ENCODE results near the gene FBXO44.

FBXO44 gene

GRCh38 chr1:11646317-11646716 is 8.4 kb upstream of the FBXO44 start:
- DNase-seq: no peak
- TF ChIP-seq GATA1 (IDR thresholded peaks at IDR 0.05; ENCODE audit: low read depth, low read length) (no peak), POLR2A (IDR thresholded peaks at IDR 0.05; ENCODE audit: low read length) (no peak)

DNA sequence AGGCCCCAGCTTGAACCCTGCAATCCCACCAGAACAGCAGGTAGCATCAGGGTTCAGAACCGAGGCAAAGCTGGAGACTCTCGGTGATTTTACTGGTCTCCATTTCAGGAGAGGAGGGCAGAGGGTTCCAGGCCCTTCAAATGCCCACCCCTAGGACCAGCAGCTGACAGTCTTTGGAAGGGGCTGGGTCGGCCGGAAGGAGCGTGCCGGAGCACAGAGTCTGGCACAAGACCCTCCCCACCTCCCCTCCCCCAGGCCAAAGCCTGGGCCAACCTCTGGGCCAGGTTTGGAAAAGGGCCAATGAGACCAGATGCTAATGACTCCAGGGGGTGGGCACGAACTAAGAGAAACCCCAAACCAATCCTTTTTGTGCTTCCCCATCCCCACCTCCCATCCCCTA is 7.3 kb upstream of the FBXO44 start:
- TF ChIP-seq POLR2A (IDR thresholded peaks at IDR 0.05; ENCODE audit: low read length) (no peak), GATA1 (IDR thresholded peaks at IDR 0.05; ENCODE audit: low read depth, low read length) (no peak)
- DNase-seq: no peak

GRCh38 chr1:11648039-11648438 is 6.6 kb upstream of the FBXO44 start:
- DNase-seq: no peak
- TF ChIP-seq POLR2A (IDR thresholded peaks at IDR 0.05; ENCODE audit: low read length): no peak
- TF ChIP-seq GATA1 (IDR thresholded peaks at IDR 0.05; ENCODE audit: low read depth, low read length): no peak

DNA sequence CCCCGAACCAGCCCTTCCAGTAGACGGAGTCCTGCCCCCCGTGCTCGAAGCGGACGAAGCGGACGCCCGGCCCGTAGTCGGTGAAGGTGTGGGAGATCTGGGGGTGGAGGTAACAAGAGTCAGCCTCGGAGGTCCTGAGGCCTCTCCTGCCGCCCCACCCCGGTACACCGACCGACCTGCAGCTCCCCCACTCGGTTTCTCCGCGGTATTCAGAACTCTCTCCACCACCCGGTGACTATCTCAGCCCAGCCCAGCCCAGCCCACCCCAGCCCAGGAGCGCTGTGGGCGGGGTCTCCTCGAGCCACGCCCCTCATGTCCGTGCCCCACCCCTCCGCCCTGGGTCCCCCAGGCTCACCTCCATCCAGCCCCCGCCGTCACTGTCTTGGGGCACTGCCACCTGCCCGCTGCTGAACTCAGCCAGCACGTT is 5.9 kb upstream of the FBXO44 start:
- peak; percentile 42 to 49 for DNase-seq
- TF ChIP-seq POLR2A (IDR thresholded peaks at IDR 0.05; ENCODE audit: low read length) (no peak), GATA1 (IDR thresholded peaks at IDR 0.05; ENCODE audit: low read depth, low read length) (no peak)

DNA sequence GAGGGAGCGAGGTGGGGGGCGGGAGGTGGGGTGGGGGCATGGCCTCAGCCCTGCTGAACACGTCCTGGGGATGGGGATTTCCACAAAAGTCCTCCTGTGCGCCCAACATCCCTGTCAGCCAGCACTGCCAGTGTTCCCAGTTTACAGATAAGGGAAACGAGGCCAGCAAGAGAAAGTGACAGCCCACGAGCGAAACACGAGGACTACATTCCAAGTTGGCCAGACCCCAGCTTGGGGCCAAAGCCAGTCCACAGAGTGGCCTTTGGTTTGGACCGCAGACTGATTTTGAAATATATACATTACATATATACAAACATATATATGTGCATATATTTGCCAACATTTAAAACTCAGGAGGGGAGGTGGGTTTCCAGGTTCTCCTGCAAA is 5.4 kb upstream of the FBXO44 start:
- DNase-seq: no peak
- TF ChIP-seq POLR2A (IDR thresholded peaks at IDR 0.05; ENCODE audit: low read length) (no peak), GATA1 (IDR thresholded peaks at IDR 0.05; ENCODE audit: low read depth, low read length) (no peak)

DNA sequence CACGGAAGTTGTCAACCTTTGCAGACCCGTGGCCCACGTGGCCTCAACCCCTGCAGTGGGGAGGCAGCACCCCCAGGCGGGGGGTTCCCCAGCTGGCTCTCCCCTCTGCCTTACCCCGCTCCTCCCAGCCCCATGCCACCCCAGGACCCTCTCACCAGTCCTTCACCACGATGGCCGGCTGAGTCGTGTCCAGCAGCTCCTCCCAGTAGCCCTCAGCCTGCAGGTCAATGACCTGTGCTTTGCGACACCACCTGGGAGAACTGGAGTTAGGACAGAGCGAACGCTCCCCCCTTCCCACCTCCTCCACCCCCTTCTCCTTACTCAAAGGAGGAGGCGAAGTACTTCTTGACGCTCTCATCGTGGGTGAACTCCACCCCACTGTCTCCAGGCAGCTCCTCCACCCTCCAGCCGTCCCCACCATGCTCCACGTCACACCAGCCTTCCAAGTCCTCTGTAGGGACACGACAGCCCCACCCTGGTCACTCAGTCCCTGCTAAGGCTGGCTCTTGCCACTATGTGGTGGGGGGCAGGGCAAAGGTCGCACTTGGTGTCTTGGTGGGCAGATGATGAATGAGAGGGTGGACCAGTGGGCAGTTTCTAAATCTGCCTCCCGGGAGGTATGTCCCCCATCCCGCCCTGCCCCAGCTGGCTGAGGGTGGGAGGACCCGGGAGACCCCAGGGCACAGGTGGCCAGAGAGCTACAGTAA is 4.9 kb upstream of the FBXO44 start:
- TF ChIP-seq POLR2A (IDR thresholded peaks at IDR 0.05; ENCODE audit: low read length) (no peak), GATA1 (IDR thresholded peaks at IDR 0.05; ENCODE audit: low read depth, low read length) (no peak)
- DNase-seq: no peak

DNA sequence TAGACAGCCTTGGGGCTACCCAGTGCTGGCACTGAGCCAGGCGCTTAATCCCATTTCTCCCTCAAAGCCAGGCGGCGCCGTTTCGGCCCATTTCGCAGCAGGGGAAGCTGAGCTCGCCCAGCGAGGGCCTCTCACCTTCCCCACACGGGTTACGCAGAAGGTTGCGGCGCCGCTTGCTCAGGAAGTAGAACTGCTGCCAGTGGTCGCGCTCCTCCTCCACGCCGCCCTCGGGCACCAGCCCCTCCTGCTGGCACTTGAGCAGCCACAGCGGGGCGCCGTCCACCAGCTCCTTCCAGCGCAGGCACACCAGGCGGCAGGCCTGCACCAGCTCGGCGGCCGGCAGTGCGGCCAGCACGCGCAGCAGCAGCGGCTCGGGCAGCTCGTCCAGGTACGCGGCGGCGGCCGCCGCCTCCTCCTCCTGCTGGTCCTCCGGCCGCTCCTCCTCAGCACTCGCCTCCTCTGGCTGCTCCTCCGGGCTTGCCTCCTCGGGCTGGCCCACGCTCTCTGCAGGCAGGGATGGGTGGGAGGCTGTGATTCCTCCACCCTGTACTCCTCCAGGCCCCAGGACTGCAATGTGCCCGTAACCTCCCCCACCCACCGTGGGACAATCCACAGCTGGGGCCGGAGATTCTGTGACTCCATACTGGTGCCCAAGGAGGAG is 4.2 kb upstream of the FBXO44 start:
- TF ChIP-seq GATA1 (IDR thresholded peaks at IDR 0.05; ENCODE audit: low read depth, low read length) (no peak), POLR2A (IDR thresholded peaks at IDR 0.05; ENCODE audit: low read length) (no peak)
- DNase-seq: peak; percentile 75 to 78

GRCh38 chr1:11651017-11651416 is 3.7 kb upstream of the FBXO44 start:
- TF ChIP-seq POLR2A (IDR thresholded peaks at IDR 0.05; ENCODE audit: low read length): no peak
- no peak for TF ChIP-seq GATA1 (IDR thresholded peaks at IDR 0.05; ENCODE audit: low read depth, low read length)
- DNase-seq: no peak

DNA sequence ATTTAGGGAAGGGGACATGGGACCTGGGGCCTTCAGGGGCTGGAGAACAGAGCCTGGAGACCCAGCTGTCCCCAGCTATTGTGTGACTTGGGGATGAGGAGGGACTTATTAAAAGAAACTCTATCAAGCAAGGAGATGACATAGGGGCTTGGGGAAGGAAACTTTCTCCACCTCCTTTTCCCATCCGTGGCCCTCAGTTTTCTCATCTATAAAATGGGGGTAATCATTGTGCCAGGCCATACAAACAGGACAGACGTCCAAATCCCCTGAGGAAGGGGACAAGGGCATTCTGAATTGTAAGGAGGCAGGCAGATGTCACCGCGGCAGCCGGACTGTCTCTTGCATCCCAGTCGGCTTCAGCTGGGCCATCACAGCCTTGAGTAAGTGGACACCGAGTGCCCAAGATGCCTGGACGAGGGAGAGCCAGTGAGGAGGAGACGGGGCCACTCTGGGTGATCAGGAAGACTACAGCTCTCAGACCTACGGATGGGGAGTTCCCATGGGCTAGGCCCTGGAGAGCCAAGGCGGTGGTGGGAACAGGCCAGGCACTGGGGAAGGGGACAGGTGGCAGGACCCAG is 2.4 kb upstream of the FBXO44 start:
- no peak for DNase-seq
- TF ChIP-seq GATA1 (IDR thresholded peaks at IDR 0.05; ENCODE audit: low read depth, low read length) (no peak), POLR2A (IDR thresholded peaks at IDR 0.05; ENCODE audit: low read length) (no peak)

GRCh38 chr1:11653101-11653860 is 1.4 kb upstream of the FBXO44 start:
- TF ChIP-seq GATA1 (IDR thresholded peaks at IDR 0.05; ENCODE audit: low read depth, low read length) (no peak), POLR2A (IDR thresholded peaks at IDR 0.05; ENCODE audit: low read length) (no peak)
- no peak for DNase-seq

- no peak for TF ChIP-seq GATA1 (IDR thresholded peaks at IDR 0.05; ENCODE audit: low read depth, low read length)
- no peak for TF ChIP-seq POLR2A (IDR thresholded peaks at IDR 0.05; ENCODE audit: low read length)
- no peak for DNase-seq
Observed at GRCh38 chr1:11653861-11654136, 878 bp upstream of the FBXO44 start.

DNA sequence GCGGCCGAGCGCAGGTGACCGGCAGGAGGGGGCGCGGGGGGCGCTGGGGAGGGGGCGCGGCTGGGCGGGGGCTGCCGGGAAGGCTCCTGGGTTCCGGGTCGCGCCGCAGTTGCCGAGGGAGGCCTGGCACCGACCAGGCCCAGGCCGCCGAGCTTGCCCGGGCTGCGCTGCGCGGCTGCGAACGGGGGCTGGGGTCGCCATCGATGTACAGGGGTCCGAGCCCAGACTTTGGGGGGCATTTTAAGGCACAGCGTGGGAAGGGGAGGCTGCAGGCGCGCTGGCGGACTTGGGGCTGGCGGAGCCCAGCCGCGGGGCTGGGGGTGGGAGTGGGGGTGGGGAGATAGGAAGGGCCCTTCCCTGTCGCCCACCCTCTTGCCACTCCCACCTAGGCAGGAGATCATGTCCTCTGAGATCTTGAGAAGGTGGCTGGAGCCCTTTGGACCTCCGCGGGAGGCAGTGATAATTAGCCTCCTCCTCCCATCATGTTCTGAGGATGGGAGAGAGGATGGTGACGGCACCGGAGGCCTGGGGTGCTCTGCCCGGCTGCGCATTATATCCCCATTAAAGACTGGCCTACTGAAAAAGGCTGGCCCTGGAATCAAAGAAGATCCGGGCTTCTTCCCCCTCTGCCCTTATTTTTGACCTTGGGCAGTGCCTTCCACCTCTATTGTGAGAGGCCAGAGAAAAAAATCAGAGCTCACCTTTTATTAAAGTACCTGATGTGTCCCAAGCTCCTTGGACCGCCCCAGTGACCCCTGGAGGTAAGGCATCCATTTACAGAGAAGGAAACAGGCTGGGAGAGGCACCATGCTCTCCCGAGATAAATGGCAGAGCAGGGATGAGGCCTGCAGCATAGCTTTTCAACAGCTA is 497 bp downstream of the FBXO44 start:
- no peak for TF ChIP-seq POLR2A (IDR thresholded peaks at IDR 0.05; ENCODE audit: low read length)
- no peak for TF ChIP-seq GATA1 (IDR thresholded peaks at IDR 0.05; ENCODE audit: low read depth, low read length)

GRCh38 chr1:11657654-11658053 is 3.0 kb downstream of the FBXO44 start:
- DNase-seq: no peak
- TF ChIP-seq POLR2A (IDR thresholded peaks at IDR 0.05; ENCODE audit: low read length): no peak
- no peak for TF ChIP-seq GATA1 (IDR thresholded peaks at IDR 0.05; ENCODE audit: low read depth, low read length)

More for the DNA sequence above, 497 bp downstream of the FBXO44 start:
- DNase-seq: no peak
